SK-N-SH treated with all-trans-retinoic acid at 6 μM for 48 hours (cell line): ENCODE results near the gene SYTL2.

Experiments
- ATAC-seq: fragments of 200-7000 bp; cut with Tn5 transposase; 3 replicates; pipeline ENCODE4 v1.9.1; 2020; ENCODE audit warnings: mild to moderate bottlenecking, moderate library complexity
- ARNTL ChIP-seq: fragments of 450-650 bp; formaldehyde crosslinking; IDR thresholded peaks from 2 replicates; pipeline ENCODE4 v1.5.0; 2020; ENCODE audit warnings: low read depth, mild to moderate bottlenecking, moderate library complexity, borderline replicate concordance
- BACH2 ChIP-seq: fragments of 250-450 bp; sonication (Bioruptor Pico); IDR thresholded peaks from 2 replicates; pipeline ENCODE4 v1.9.0; 2021; ENCODE audit warnings: mild to moderate bottlenecking, borderline replicate concordance
- CSDC2 ChIP-seq: fragments of 250-450 bp; sonication (Bioruptor Pico); IDR thresholded peaks from 2 replicates; pipeline ENCODE4 v1.5.0; 2020; ENCODE audit warnings: mild to moderate bottlenecking, moderate library complexity
- CSRNP3 ChIP-seq: fragments of 250-450 bp; sonication (Bioruptor Pico); IDR thresholded peaks from 2 replicates; pipeline ENCODE4 v1.5.1; 2021; ENCODE audit warnings: mild to moderate bottlenecking, moderate library complexity
- ESRRG ChIP-seq: fragments of 250-450 bp; sonication (Bioruptor Pico); IDR thresholded peaks from 2 replicates; pipeline ENCODE4 v1.6.1; 2021; ENCODE audit warnings: mild to moderate bottlenecking
- GLIS3 ChIP-seq: fragments of 250-450 bp; sonication (Bioruptor Pico); IDR thresholded peaks from 2 replicates; pipeline ENCODE4 v1.5.0; 2020; ENCODE audit warnings: mild to moderate bottlenecking, moderate library complexity
- ISL1 ChIP-seq: fragments of 250-450 bp; sonication (Bioruptor Pico); IDR thresholded peaks from 2 replicates; pipeline ENCODE4 v2.1.2; 2022; ENCODE audit warnings: mild to moderate bottlenecking, moderate library complexity
- OSR1 ChIP-seq: fragments of 250-450 bp; sonication (Bioruptor Pico); IDR thresholded peaks from 2 replicates; pipeline ENCODE4 v1.8.0; 2022; ENCODE audit warnings: moderate library complexity, mild to moderate bottlenecking, inconsistent platforms
- PATZ1 ChIP-seq: fragments of 250-450 bp; sonication (Bioruptor Pico); IDR thresholded peaks from 2 replicates; pipeline ENCODE4 v1.8.0; 2020; ENCODE audit warnings: mild to moderate bottlenecking, moderate library complexity, borderline replicate concordance
- PPARA ChIP-seq: fragments of 250-450 bp; sonication (Bioruptor Pico); IDR thresholded peaks from 2 replicates; pipeline ENCODE4 v1.5.0; 2020; ENCODE audit warnings: mild to moderate bottlenecking, borderline replicate concordance
- RARB ChIP-seq: fragments of 250-450 bp; sonication (Bioruptor Pico); IDR thresholded peaks from 2 replicates; pipeline ENCODE4 v1.8.0; 2021; ENCODE audit warnings: mild to moderate bottlenecking, moderate library complexity
- SNAI2 ChIP-seq: fragments of 250-450 bp; sonication (Bioruptor Pico); IDR thresholded peaks from 2 replicates; pipeline ENCODE4 v1.5.0; 2020; ENCODE audit warnings: mild to moderate bottlenecking, moderate library complexity
- TOX ChIP-seq: fragments of 250-450 bp; sonication (Bioruptor Pico); IDR thresholded peaks from 2 replicates; pipeline ENCODE4 v1.8.0; 2021; ENCODE audit warnings: mild to moderate bottlenecking, moderate library complexity, borderline replicate concordance
- ZC3H10 ChIP-seq: fragments of 250-450 bp; sonication (Bioruptor Pico); IDR thresholded peaks from 2 replicates; pipeline ENCODE4 v1.5.1; 2021; ENCODE audit warnings: mild to moderate bottlenecking, moderate library complexity
- ZFP3 ChIP-seq: fragments of 250-450 bp; sonication (Bioruptor Pico); IDR thresholded peaks from 2 replicates; pipeline ENCODE4 v1.5.0; 2020; ENCODE audit warnings: mild to moderate bottlenecking, moderate library complexity
- ZNF565 ChIP-seq: fragments of 450-650 bp; formaldehyde crosslinking; conservative IDR thresholded peaks from 2 replicates; pipeline ENCODE4 v1.5.0; 2020; ENCODE audit warnings: low read depth, mild to moderate bottlenecking, moderate library complexity
- ZNF70 ChIP-seq: fragments of 450-650 bp; formaldehyde crosslinking; IDR thresholded peaks from 2 replicates; pipeline ENCODE4 v1.5.0; 2020; ENCODE audit warnings: mild to moderate bottlenecking, moderate library complexity
- ZNF8 ChIP-seq: fragments of 450-650 bp; formaldehyde crosslinking; IDR thresholded peaks from 2 replicates; pipeline ENCODE4 v1.5.0; 2020; ENCODE audit warnings: mild to moderate bottlenecking, moderate library complexity
- TF ChIP-seq, protein P1 (sequence below): fragments of 250-450 bp; sonication (Bioruptor Pico); IDR thresholded peaks from 2 replicates; pipeline ENCODE4 v1.5.0; 2020; ENCODE audit warnings: mild to moderate bottlenecking, moderate library complexity
- TF ChIP-seq, protein P2 (sequence below): fragments of 250-450 bp; sonication (Bioruptor Pico); IDR thresholded peaks from 2 replicates; pipeline ENCODE4 v1.5.1; 2020; ENCODE audit warnings: low read depth, mild to moderate bottlenecking, moderate library complexity

Gene SYTL2

DNA sequence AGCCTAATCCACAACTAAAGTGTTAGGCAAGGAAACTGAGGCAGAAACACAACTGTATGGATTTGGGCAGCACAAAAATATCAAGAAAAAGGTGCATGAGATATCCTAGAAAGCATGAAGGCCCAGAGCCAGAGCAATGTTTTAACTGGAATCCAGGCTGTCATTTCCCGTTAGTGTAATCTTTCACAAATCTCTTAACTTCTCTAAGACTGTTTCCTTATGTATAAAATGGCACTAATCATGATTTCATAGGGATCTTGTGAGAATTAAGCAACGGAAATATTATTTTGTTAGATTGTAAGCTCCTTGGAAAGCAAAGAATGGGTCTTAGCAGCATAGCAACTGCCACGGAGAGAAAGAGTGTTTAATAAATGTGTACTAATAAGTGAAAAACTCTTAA, 14.7 kb upstream of the SYTL2 start:
- no peak for TF ChIP-seq CSRNP3 (CRISPR knock-in tag)
- TF ChIP-seq ZNF565 (CRISPR knock-in tag): no peak
- no peak for TF ChIP-seq ESRRG (CRISPR knock-in tag)
- TF ChIP-seq, protein P1, sequence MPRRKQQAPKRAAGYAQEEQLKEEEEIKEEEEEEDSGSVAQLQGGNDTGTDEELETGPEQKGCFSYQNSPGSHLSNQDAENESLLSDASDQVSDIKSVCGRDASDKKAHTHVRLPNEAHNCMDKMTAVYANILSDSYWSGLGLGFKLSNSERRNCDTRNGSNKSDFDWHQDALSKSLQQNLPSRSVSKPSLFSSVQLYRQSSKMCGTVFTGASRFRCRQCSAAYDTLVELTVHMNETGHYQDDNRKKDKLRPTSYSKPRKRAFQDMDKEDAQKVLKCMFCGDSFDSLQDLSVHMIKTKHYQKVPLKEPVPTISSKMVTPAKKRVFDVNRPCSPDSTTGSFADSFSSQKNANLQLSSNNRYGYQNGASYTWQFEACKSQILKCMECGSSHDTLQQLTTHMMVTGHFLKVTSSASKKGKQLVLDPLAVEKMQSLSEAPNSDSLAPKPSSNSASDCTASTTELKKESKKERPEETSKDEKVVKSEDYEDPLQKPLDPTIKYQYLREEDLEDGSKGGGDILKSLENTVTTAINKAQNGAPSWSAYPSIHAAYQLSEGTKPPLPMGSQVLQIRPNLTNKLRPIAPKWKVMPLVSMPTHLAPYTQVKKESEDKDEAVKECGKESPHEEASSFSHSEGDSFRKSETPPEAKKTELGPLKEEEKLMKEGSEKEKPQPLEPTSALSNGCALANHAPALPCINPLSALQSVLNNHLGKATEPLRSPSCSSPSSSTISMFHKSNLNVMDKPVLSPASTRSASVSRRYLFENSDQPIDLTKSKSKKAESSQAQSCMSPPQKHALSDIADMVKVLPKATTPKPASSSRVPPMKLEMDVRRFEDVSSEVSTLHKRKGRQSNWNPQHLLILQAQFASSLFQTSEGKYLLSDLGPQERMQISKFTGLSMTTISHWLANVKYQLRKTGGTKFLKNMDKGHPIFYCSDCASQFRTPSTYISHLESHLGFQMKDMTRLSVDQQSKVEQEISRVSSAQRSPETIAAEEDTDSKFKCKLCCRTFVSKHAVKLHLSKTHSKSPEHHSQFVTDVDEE (CRISPR knock-in tag): no peak
- ATAC-seq: peak; percentile 30

DNA sequence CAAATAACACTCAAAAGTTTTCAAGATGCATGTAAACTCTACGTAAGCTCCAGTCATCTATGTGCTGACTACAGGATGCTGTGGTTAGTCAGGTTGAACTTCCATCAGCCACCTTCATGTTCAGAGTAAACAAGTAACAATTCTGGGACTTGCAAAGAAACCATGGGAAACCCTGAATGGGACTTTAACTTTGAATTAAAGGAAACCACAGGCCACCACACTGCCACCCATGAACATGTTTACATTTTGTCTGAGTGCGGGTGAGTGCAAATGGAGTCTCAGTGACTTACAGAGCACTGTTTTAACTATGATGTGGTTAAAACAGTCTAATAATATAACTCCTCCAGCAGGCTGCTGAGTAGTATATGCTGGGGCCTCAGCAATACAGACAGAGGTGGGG, 12.9 kb upstream of the SYTL2 start:
- ATAC-seq: no peak
- TF ChIP-seq PATZ1 (no peak), ISL1 (CRISPR knock-in tag) (no peak), OSR1 (no peak), TOX (CRISPR knock-in tag) (no peak), CSRNP3 (CRISPR knock-in tag) (no peak), GLIS3 (no peak), PPARA (CRISPR knock-in tag) (no peak), ZNF70 (CRISPR knock-in tag) (no peak), SNAI2 (CRISPR knock-in tag) (no peak), ESRRG (CRISPR knock-in tag) (no peak), ZNF565 (CRISPR knock-in tag) (no peak), ZFP3 (no peak), CSDC2 (CRISPR knock-in tag) (no peak), RARB (CRISPR knock-in tag) (no peak), ZC3H10 (CRISPR knock-in tag) (no peak), ZNF8 (CRISPR knock-in tag) (no peak), ARNTL (no peak)
- TF ChIP-seq, protein P2, sequence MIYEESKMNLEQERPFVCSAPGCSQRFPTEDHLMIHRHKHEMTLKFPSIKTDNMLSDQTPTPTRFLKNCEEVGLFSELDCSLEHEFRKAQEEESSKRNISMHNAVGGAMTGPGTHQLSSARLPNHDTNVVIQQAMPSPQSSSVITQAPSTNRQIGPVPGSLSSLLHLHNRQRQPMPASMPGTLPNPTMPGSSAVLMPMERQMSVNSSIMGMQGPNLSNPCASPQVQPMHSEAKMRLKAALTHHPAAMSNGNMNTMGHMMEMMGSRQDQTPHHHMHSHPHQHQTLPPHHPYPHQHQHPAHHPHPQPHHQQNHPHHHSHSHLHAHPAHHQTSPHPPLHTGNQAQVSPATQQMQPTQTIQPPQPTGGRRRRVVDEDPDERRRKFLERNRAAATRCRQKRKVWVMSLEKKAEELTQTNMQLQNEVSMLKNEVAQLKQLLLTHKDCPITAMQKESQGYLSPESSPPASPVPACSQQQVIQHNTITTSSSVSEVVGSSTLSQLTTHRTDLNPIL (CRISPR knock-in tag): no peak
- TF ChIP-seq, protein P1 (CRISPR knock-in tag): no peak

DNA sequence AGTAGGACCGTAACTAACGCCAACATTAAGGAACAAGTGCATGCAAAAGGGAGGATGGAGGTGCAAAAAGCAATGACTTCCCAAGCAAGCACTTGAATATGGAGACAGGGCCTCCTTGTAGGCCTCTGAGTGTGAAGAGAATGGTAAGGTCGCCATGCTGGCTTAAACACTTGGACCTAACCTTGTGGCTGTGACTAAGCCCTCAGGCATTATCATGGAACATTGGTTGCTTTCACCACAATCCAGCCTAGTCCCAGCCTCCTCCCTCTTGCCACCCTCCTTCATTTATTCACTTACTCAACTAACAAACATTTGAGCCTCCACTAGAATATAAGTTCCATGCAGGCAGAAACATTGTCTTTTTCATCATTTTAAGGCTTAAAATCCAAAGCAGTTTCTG, 11.9 kb upstream of the SYTL2 start:
- TF ChIP-seq BACH2 (CRISPR knock-in tag) (no peak), TOX (CRISPR knock-in tag) (no peak), SNAI2 (CRISPR knock-in tag) (no peak), ISL1 (CRISPR knock-in tag) (no peak), ZNF8 (CRISPR knock-in tag) (no peak), PPARA (CRISPR knock-in tag) (no peak)
- ATAC-seq: no peak
